NB4 (cell line): ENCODE measurements around the gene EEF1A2.

Source experiments
- CTCF ChIP-seq: IDR thresholded peaks from one replicate; pipeline ENCODE4 v1.5.1; 2012; ENCODE audit warnings: low read depth, low read length
- MAX ChIP-seq: IDR thresholded peaks from 2 replicates; pipeline ENCODE4 v1.6.1; 2011; ENCODE audit warnings: low read depth, low read length
- POLR2A ChIP-seq: IDR thresholded peaks from 2 replicates; pipeline ENCODE4 v1.6.1; 2011; ENCODE audit warnings: mild to moderate bottlenecking; ENCODE audit not compliant: insufficient read length; ENCODE audit errors: extremely low read depth

- TF ChIP-seq CTCF (no peak), POLR2A (no peak), MAX (no peak)
Observed at GRCh38 chr20:63525185-63525584, 26.3 kb upstream of the EEF1A2 start.
